NCI-H2107 treated with DMSO at 0.1 percent for 48 hours (cell line): Measurements from ENCODE around the gene RPS13.
"Not testable (repeated sequence)": the region's sequence is repeated elsewhere in the genome, so short reads cannot be mapped to it uniquely, and the experiment has no call there.

Experiments used
- DNase-seq: peaks from one replicate; lab custom pipeline; 2025; ENCODE audit not compliant: unreplicated experiment; lab: John Stamatoyannopoulos, UW

Gene RPS13

GRCh38 chr11:17077520-17078401, at the start of gene RPS13:
TSS of gene RPS13 (minus strand) at chr11:17077667. CDS start at chr11:17077641, 26 bp downstream.
- peak; percentile 93 for DNase-seq

GRCh38 chr11:17121981-17122380, 44.5 kb upstream of the RPS13 start:
- no peak for DNase-seq

GRCh38 chr11:17117262-17117661, 39.8 kb upstream of the RPS13 start:
- DNase-seq = no peak

- DNase-seq = no peak
These were observed 38.6 kb upstream of the RPS13 start for GRCh38 chr11:17116117-17116516.

- DNase-seq = not testable (repeated sequence)
These were observed 30.3 kb upstream of the RPS13 start for GRCh38 chr11:17107745-17108144.

GRCh38 chr11:17105404-17106040, 28.1 kb upstream of the RPS13 start:
- DNase-seq = not testable (repeated sequence)

- no peak for DNase-seq
These were observed 25.0 kb upstream of the RPS13 start for GRCh38 chr11:17102462-17102861.

- DNase-seq = no peak
These were observed 21.2 kb upstream of the RPS13 start for GRCh38 chr11:17098658-17099057.

GRCh38 chr11:17098038-17098437, 20.6 kb upstream of the RPS13 start:
- no peak for DNase-seq

GRCh38 chr11:17085976-17086375, 8.5 kb upstream of the RPS13 start:
- DNase-seq = not testable (repeated sequence)

- no peak for DNase-seq
These were observed 287 bp downstream of the RPS13 start for GRCh38 chr11:17077240-17077519.

GRCh38 chr11:17076517-17077239, 789 bp downstream of the RPS13 start:
- DNase-seq = no peak

GRCh38 chr11:17075506-17075905, 2.0 kb downstream of the RPS13 start:
- no peak for DNase-seq

- DNase-seq = no peak
These were observed 4.0 kb downstream of the RPS13 start for GRCh38 chr11:17073370-17074027.

- no peak for DNase-seq
These were observed 10.1 kb downstream of the RPS13 start for GRCh38 chr11:17067417-17067816.

GRCh38 chr11:17066691-17067090, 10.8 kb downstream of the RPS13 start:
- no peak for DNase-seq

GRCh38 chr11:17063171-17064002, 14.1 kb downstream of the RPS13 start:
- peak; percentile 56 for DNase-seq

GRCh38 chr11:17051146-17051545, 26.3 kb downstream of the RPS13 start:
- DNase-seq = not testable (repeated sequence)

GRCh38 chr11:17048491-17048890, 29.0 kb downstream of the RPS13 start:
- not testable (repeated sequence) for DNase-seq

- DNase-seq = no peak
These were observed 30.8 kb downstream of the RPS13 start for GRCh38 chr11:17046690-17047089.
